GM12865 (cell line): Measurements from ENCODE around the gene GPSM1.

Experiments
- DNase-seq: peaks from one replicate; pipeline ENCODE4 v3.0.0; 2010; ENCODE audit warnings: low read depth
- H3K4me3 ChIP-seq: 2 replicates; pipeline ENCODE4 v1.5.1; 2011; ENCODE audit warnings: mild to moderate bottlenecking, low read depth, low read length, control low read depth
- CTCF ChIP-seq: IDR thresholded peaks from 2 replicates; pipeline ENCODE4 v1.5.1; 2011; ENCODE audit warnings: low read length, control low read depth, low read depth, inconsistent platforms; ENCODE audit not compliant: insufficient read depth; ENCODE audit errors: missing control alignments

The GPSM1 gene

GRCh38 chr9:136326761-136327303 is 507 bp upstream of the GPSM1 start:
- H3K4me3 ChIP-seq = no peak overlapping the region
- no peak for TF ChIP-seq CTCF

GRCh38 chr9:136328011-136328621 is 777 bp downstream of the GPSM1 start:
- no peak for DNase-seq
- no peak for TF ChIP-seq CTCF
- no peak overlapping the region for H3K4me3 ChIP-seq

More at GRCh38 chr9:136326761-136327303, 507 bp upstream of the GPSM1 start:
- DNase-seq = no peak

GRCh38 chr9:136328622-136329041 is 1.3 kb downstream of the GPSM1 start:
- H3K4me3 ChIP-seq = no peak overlapping the region
- no peak for DNase-seq
- no peak for TF ChIP-seq CTCF

GRCh38 chr9:136329211-136329627 is 1.9 kb downstream of the GPSM1 start:
- H3K4me3 ChIP-seq = no peak overlapping the region
- no peak for TF ChIP-seq CTCF
- no peak for DNase-seq

- H3K4me3 ChIP-seq = no peak overlapping the region
- no peak for TF ChIP-seq CTCF
- DNase-seq = no peak
Measured at GRCh38 chr9:136329636-136330405, 2.5 kb downstream of the GPSM1 start.

GRCh38 chr9:136330406-136330990 is 3.2 kb downstream of the GPSM1 start:
- no peak overlapping the region for H3K4me3 ChIP-seq
- no peak for DNase-seq
- no peak for TF ChIP-seq CTCF
